Liver (tissue), 9 donors: ENCODE data around the gene MPRIP. TPM values are rescaled to one million over a fixed set of nuclear protein-coding genes. Genes with fewer than 3 reads are reported as not detected.

Experiments
- DNase-seq: peaks from one replicate; pipeline ENCODE4 v3.0.0-alpha.2; 2017; ENCODE audit warnings: low spot score
- H3K27ac ChIP-seq, 2 donors: one replicate each; pipeline ENCODE4 v1.7.0; 2013; ENCODE audit warnings: inconsistent platforms in 2 of 2, low read length in 2 of 2, control low read depth in 1 of 2, low read depth in 1 of 2, mild to moderate bottlenecking in 1 of 2
- H3K27me3 ChIP-seq, 4 donors: one replicate each; pipeline versions ENCODE4 v1.6.1 to v1.7.0; 2013; ENCODE audit warnings: low read length in 3 of 4, inconsistent platforms in 1 of 4, mild to moderate bottlenecking in 1 of 4, moderate library complexity in 1 of 4; ENCODE audit not compliant: control insufficient read depth in 4 of 4, insufficient read depth in 4 of 4
- H3K36me3 ChIP-seq, 4 donors: one replicate each; pipeline versions ENCODE4 v1.6.1 to v1.7.0; 2013; ENCODE audit warnings: low read length in 3 of 4, mild to moderate bottlenecking in 3 of 4, low read depth in 1 of 4, moderate library complexity in 1 of 4; ENCODE audit not compliant: control insufficient read depth in 4 of 4, insufficient read depth in 3 of 4
- H3K4me1 ChIP-seq, 4 donors: one replicate each; pipeline versions ENCODE4 v1.6.1 to v1.7.0; 2013; ENCODE audit warnings: low read length in 3 of 4, mild to moderate bottlenecking in 3 of 4, moderate library complexity in 1 of 4; ENCODE audit not compliant: control insufficient read depth in 4 of 4, insufficient read depth in 4 of 4
- H3K4me3 ChIP-seq, 3 donors: one replicate each; pipeline versions ENCODE4 v1.6.1 to v1.7.0; 2013; ENCODE audit warnings: low read length in 3 of 3, control low read depth in 1 of 3, low read depth in 1 of 3, mild to moderate bottlenecking in 1 of 3
- H3K9ac ChIP-seq, 2 donors: one replicate each; pipeline ENCODE4 v1.7.0; 2013; ENCODE audit warnings: low read length in 2 of 2, mild to moderate bottlenecking in 2 of 2, moderate library complexity in 2 of 2, control low read depth in 1 of 2, low read depth in 1 of 2
- H3K9me3 ChIP-seq, 4 donors: one replicate each; pipeline versions ENCODE4 v1.6.1 to v1.7.0; 2013; ENCODE audit warnings: low read length in 3 of 4; ENCODE audit not compliant: control insufficient read depth in 4 of 4
- FOXA1 ChIP-seq: IDR thresholded peaks from 2 replicates; pipeline ENCODE4 v1.6.1; 2016; ENCODE audit warnings: antibody characterized with exemption
- FOXA2 ChIP-seq: IDR thresholded peaks from 2 replicates; pipeline ENCODE4 v1.6.1; 2016; ENCODE audit warnings: antibody characterized with exemption
- GABPA ChIP-seq, 2 donors: IDR thresholded peaks in 1 of 2; conservative IDR thresholded peaks in 1 of 2; 2 replicates each; pipeline ENCODE4 v1.6.1; 2016; ENCODE audit warnings: antibody characterized with exemption in 2 of 2, mild to moderate bottlenecking in 1 of 2, moderate library complexity in 1 of 2
- HNF4A ChIP-seq, 2 donors: conservative IDR thresholded peaks; 2 replicates each; pipeline ENCODE4 v1.6.1; 2016; ENCODE audit warnings: antibody characterized with exemption in 2 of 2, mild to moderate bottlenecking in 2 of 2
- JUND ChIP-seq, 2 donors: IDR thresholded peaks; 2 replicates each; pipeline ENCODE4 v1.6.1; 2016; ENCODE audit warnings: antibody characterized with exemption in 2 of 2
- NR2F2 ChIP-seq: IDR thresholded peaks from 2 replicates; pipeline ENCODE4 v1.6.1; 2016; ENCODE audit warnings: antibody characterized with exemption
- RAD21 ChIP-seq, 2 donors: IDR thresholded peaks; 2 replicates each; pipeline ENCODE4 v1.6.1; 2016; ENCODE audit warnings: antibody characterized with exemption in 2 of 2, mild to moderate bottlenecking in 2 of 2
- TAF1 ChIP-seq: conservative IDR thresholded peaks from 2 replicates; pipeline ENCODE4 v1.6.1; 2016; ENCODE audit warnings: antibody characterized with exemption, mild to moderate bottlenecking
- YY1 ChIP-seq: IDR thresholded peaks from 2 replicates; pipeline ENCODE4 v1.6.1; 2016; ENCODE audit warnings: antibody characterized with exemption, mild to moderate bottlenecking
- WGBS: extraction: QIAGEN DNeasy Blood & Tissue Kit; methylation state at CpG from one replicate; pipeline ENCODE4 v1.1.7; 2013; 5-methylcytosine and 5-hydroxymethylcytosine counted together
- polyA plus RNA-seq, 2 donors: library from polyadenylated mRNA; stranded (reverse) in 1 of 2; unstranded in 1 of 2; fragments of 200-250 nt in 1 of 2; fragments of >200 nt in 1 of 2; fragmentation: Nextera tagmentation in 1 of 2; extraction: Ambion mirVana in 1 of 2; gene quantifications; one replicate each; pipeline versions ENCODE4 v1.2.1 to v1.2.3, GENCODE V29; 2013 to 2015
- total RNA-seq, 2 donors: library from RNA; depleted of rRNA; stranded (reverse); fragments of >200 nt; gene quantifications; one replicate each; pipeline ENCODE4 v1.2.3, GENCODE V29; 2014
- TF ChIP-seq, protein P1 (sequence below): IDR thresholded peaks from 2 replicates; pipeline ENCODE4 v1.6.1; 2016; ENCODE audit warnings: antibody characterized with exemption
- TF ChIP-seq, protein P2 (sequence below): IDR thresholded peaks from 2 replicates; pipeline ENCODE4 v1.6.1; 2016; ENCODE audit warnings: antibody characterized with exemption
- TF ChIP-seq, protein P3 (sequence below): fragments of 150-350 bp; IDR thresholded peaks from 2 replicates; pipeline ENCODE4 v1.5.1; 2017; ENCODE audit warnings: improper control_type of control experiment, low read depth, low read length; ENCODE audit not compliant: missing input control
- TF ChIP-seq, protein P4 (sequence below): IDR thresholded peaks from 2 replicates; pipeline ENCODE4 v1.6.1; 2016; ENCODE audit warnings: antibody characterized with exemption, mild to moderate bottlenecking
- donor health status: healthy.
- donor health status: healthy.
- donor health status: healthy.
- donor health status: healthy.
- donor health status: healthy.

The MPRIP gene
- total and polyA plus RNA-seq, 4 donors, result 21.2 to 61.9 (median 34.7) TPM

DNA sequence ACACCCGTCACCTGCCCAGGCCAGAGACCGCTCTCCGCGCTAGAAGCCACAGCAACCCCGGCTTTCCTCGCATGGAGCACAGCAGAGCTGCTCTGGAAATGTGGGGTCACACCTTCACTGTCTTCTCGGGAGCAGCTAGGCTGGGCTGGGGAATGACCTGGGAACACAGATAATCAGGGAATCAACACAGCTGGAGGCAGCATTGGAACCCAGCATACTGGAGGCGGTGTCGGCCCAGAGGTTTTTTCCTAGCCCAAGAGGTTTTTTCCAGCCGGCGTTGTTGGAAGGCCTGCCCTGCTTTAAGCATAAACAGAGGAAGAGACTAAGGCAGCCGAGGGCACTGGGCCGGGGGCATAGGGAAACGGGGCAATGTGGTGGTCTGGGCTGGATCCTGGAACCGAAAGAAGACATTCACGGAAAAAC is 164.7 kb downstream of the MPRIP start:
- H3K4me3 ChIP-seq, result peak overlapping the region in 1 of 3 donors; percentile 20
- TF ChIP-seq YY1, result no peak
- TF ChIP-seq HNF4A (conservative IDR thresholded peaks at IDR 0.05), result no peak
- no peak for TF ChIP-seq FOXA1
- TF ChIP-seq RAD21 (IDR thresholded peaks at IDR 0.05), result no peak
- TF ChIP-seq NR2F2, result no peak
- no peak for TF ChIP-seq JUND (IDR thresholded peaks at IDR 0.05)
- 40% methylated on average over 16 of the region's 16 CpGs for WGBS
- no peaks in the 10 kb centered on the region for H3K27me3 ChIP-seq
- no peaks in the 10 kb centered on the region for H3K9me3 ChIP-seq
- no peak overlapping the region for H3K9ac ChIP-seq
- peaks cover 9 to 28% (median 21%) of the 10 kb centered on the region in 4 donors for H3K4me1 ChIP-seq
- peak overlapping the region; percentile 81 to 93 for H3K27ac ChIP-seq
- DNase-seq, result no peak
- peaks cover 1 to 13% (median 8%) of the 10 kb centered on the region in 4 donors for H3K36me3 ChIP-seq

DNA sequence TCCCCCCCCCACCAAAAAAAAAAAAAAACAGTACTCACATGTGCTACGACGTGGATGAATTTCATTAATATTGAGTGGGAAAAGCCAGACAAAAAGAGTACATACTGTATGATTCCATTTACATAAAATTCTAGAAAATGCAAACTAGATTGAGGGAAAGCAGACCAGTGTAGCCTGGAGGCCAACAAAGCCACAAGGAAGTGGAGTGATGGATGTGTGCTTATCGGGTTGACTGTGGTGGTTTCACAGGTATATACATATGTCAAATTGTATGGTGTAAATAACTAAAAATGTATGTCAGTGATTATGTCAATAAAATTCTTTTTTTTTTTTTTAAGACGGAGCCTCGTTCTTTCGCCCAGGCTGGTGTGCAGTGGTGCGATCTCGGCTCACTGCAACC is 165.7 kb downstream of the MPRIP start:
- 90% methylated on average over 8 of the region's 8 CpGs for WGBS
- Histone ChIP-seq H3K36me3 (peaks cover 1 to 12% (median 6%) of the 10 kb centered on the region in 4 donors), H3K4me3 (no peak overlapping the region), H3K27me3 (no peaks in the 10 kb centered on the region), H3K9ac (no peak overlapping the region), H3K4me1 (peaks cover 9 to 28% (median 21%) of the 10 kb centered on the region in 4 donors), H3K27ac (no peak overlapping the region), H3K9me3 (no peaks in the 10 kb centered on the region)
- TF ChIP-seq, protein P1, sequence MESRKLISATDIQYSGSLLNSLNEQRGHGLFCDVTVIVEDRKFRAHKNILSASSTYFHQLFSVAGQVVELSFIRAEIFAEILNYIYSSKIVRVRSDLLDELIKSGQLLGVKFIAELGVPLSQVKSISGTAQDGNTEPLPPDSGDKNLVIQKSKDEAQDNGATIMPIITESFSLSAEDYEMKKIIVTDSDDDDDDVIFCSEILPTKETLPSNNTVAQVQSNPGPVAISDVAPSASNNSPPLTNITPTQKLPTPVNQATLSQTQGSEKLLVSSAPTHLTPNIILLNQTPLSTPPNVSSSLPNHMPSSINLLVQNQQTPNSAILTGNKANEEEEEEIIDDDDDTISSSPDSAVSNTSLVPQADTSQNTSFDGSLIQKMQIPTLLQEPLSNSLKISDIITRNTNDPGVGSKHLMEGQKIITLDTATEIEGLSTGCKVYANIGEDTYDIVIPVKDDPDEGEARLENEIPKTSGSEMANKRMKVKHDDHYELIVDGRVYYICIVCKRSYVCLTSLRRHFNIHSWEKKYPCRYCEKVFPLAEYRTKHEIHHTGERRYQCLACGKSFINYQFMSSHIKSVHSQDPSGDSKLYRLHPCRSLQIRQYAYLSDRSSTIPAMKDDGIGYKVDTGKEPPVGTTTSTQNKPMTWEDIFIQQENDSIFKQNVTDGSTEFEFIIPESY, result no peak
- TF ChIP-seq GABPA (IDR thresholded peaks at IDR 0.05 in 1 of 2, conservative IDR thresholded peaks at IDR 0.05 in 1 of 2), result no peak
- TF ChIP-seq TAF1, result no peak
- TF ChIP-seq, protein P2, sequence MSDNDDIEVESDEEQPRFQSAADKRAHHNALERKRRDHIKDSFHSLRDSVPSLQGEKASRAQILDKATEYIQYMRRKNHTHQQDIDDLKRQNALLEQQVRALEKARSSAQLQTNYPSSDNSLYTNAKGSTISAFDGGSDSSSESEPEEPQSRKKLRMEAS, result no peak
- TF ChIP-seq, protein P3, sequence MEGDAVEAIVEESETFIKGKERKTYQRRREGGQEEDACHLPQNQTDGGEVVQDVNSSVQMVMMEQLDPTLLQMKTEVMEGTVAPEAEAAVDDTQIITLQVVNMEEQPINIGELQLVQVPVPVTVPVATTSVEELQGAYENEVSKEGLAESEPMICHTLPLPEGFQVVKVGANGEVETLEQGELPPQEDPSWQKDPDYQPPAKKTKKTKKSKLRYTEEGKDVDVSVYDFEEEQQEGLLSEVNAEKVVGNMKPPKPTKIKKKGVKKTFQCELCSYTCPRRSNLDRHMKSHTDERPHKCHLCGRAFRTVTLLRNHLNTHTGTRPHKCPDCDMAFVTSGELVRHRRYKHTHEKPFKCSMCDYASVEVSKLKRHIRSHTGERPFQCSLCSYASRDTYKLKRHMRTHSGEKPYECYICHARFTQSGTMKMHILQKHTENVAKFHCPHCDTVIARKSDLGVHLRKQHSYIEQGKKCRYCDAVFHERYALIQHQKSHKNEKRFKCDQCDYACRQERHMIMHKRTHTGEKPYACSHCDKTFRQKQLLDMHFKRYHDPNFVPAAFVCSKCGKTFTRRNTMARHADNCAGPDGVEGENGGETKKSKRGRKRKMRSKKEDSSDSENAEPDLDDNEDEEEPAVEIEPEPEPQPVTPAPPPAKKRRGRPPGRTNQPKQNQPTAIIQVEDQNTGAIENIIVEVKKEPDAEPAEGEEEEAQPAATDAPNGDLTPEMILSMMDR, result no peak
- no peak for TF ChIP-seq RAD21 (IDR thresholded peaks at IDR 0.05)
- TF ChIP-seq, protein P4, sequence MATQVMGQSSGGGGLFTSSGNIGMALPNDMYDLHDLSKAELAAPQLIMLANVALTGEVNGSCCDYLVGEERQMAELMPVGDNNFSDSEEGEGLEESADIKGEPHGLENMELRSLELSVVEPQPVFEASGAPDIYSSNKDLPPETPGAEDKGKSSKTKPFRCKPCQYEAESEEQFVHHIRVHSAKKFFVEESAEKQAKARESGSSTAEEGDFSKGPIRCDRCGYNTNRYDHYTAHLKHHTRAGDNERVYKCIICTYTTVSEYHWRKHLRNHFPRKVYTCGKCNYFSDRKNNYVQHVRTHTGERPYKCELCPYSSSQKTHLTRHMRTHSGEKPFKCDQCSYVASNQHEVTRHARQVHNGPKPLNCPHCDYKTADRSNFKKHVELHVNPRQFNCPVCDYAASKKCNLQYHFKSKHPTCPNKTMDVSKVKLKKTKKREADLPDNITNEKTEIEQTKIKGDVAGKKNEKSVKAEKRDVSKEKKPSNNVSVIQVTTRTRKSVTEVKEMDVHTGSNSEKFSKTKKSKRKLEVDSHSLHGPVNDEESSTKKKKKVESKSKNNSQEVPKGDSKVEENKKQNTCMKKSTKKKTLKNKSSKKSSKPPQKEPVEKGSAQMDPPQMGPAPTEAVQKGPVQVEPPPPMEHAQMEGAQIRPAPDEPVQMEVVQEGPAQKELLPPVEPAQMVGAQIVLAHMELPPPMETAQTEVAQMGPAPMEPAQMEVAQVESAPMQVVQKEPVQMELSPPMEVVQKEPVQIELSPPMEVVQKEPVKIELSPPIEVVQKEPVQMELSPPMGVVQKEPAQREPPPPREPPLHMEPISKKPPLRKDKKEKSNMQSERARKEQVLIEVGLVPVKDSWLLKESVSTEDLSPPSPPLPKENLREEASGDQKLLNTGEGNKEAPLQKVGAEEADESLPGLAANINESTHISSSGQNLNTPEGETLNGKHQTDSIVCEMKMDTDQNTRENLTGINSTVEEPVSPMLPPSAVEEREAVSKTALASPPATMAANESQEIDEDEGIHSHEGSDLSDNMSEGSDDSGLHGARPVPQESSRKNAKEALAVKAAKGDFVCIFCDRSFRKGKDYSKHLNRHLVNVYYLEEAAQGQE, result no peak
- TF ChIP-seq FOXA2, result no peak
- TF ChIP-seq JUND (IDR thresholded peaks at IDR 0.05), result no peak
- TF ChIP-seq FOXA1, result no peak
- no peak for TF ChIP-seq NR2F2
- no peak for TF ChIP-seq YY1
- no peak for DNase-seq
